H1 (cell line): ENCODE measurements around the gene DAW1. TPM values are rescaled to one million over a fixed set of nuclear protein-coding genes. Genes with fewer than 3 reads are reported as not detected.

Source experiments
- CTCF ChIA-PET: fragments of 300-600 bp; sonication (Branson Sonifier 250); formaldehyde crosslinking; loops from one replicate; lab custom pipeline; 2021; ENCODE audit not compliant: partially characterized antibody; lab: Charles Lee
- POLR2A ChIA-PET: fragments of 300-600 bp; sonication (Branson Sonifier 250); formaldehyde crosslinking; loops from one replicate; lab custom pipeline; 2021; ENCODE audit warnings: inconsistent platforms; ENCODE audit not compliant: partially characterized antibody; lab: Charles Lee
- DNase-seq, 2 experiments: peaks; one replicate each; pipeline versions ENCODE4 v3.0.0 to v3.0.0-alpha.2; 2010 to 2022; ENCODE audit warnings: low spot score in 2 of 2, low read depth in 1 of 2, mixed read lengths in 1 of 2
- FAIRE-seq: peaks from 2 replicates; lab custom pipeline; 2011; peaks lifted over from hg19 to GRCh38; lab: Jason Lieb, UNC
- H2AFZ ChIP-seq: 2 replicates; pipeline ENCODE4 v1.8.1; 2012; ENCODE audit warnings: low read length, inconsistent platforms
- H2AK5ac ChIP-seq: 2 replicates; pipeline ENCODE4 v1.6.1; 2013; ENCODE audit warnings: low read depth, low read length
- H2BK120ac ChIP-seq: replicated peaks from 2 replicates; pipeline ENCODE3; 2013; ENCODE audit warnings: low read depth, low read length, inconsistent platforms
- H2BK12ac ChIP-seq: 2 replicates; pipeline ENCODE4 v1.6.1; 2013; ENCODE audit warnings: low read depth, low read length
- H2BK15ac ChIP-seq: 2 replicates; pipeline ENCODE4 v1.6.1; 2013; ENCODE audit warnings: low read length
- H2BK20ac ChIP-seq: 2 replicates; pipeline ENCODE4 v1.6.1; 2013; ENCODE audit warnings: low read length
- H2BK5ac ChIP-seq: 2 replicates; pipeline ENCODE4 v1.6.1; 2013; ENCODE audit warnings: low read depth, low read length
- H3K14ac ChIP-seq: 2 replicates; pipeline ENCODE4 v1.6.1; 2013; ENCODE audit warnings: inconsistent platforms; ENCODE audit not compliant: insufficient read length
- H3K18ac ChIP-seq: 2 replicates; pipeline ENCODE4 v1.6.1; 2013; ENCODE audit warnings: low read length; ENCODE audit errors: extremely low read depth
- H3K23ac ChIP-seq: 2 replicates; pipeline ENCODE4 v1.6.1; 2013; ENCODE audit warnings: inconsistent platforms; ENCODE audit not compliant: insufficient read length
- H3K23me2 ChIP-seq: 2 replicates; pipeline ENCODE4 v1.6.1; 2013; ENCODE audit warnings: low read depth, low read length
- H3K27ac ChIP-seq: 2 replicates; pipeline ENCODE4 v1.6.1; 2011; ENCODE audit warnings: low read depth, low read length, inconsistent platforms
- H3K27me3 ChIP-seq, 4 experiments: replicated peaks in 1 of 4; 1 replicate in 1 of 4; 2 replicates in 3 of 4; pipeline versions ENCODE4 v1.6.1 to v1.8.1; 2011 to 2013; ENCODE audit warnings: low read length in 3 of 4, mild to moderate bottlenecking in 3 of 4, inconsistent platforms in 2 of 4, mixed read lengths in 2 of 4, moderate library complexity in 1 of 4; ENCODE audit not compliant: control insufficient read depth in 3 of 4, insufficient read depth in 3 of 4; ENCODE audit errors: extremely low read depth in 1 of 4
- H3K36me3 ChIP-seq, 4 experiments: 2 replicates each; pipeline versions ENCODE4 v1.6.1 to v1.8.1; 2011 to 2013; ENCODE audit warnings: mild to moderate bottlenecking in 4 of 4, low read length in 3 of 4, moderate library complexity in 2 of 4, control low read depth in 1 of 4, inconsistent platforms in 1 of 4; ENCODE audit not compliant: insufficient read depth in 4 of 4, control insufficient read depth in 2 of 4
- H3K4ac ChIP-seq: replicated peaks from 2 replicates; pipeline ENCODE3; 2013; ENCODE audit warnings: low read length, low read depth, mixed read lengths, inconsistent platforms; ENCODE audit not compliant: insufficient read length
- H3K4me1 ChIP-seq, 4 experiments: replicated peaks in 1 of 4; 1 replicate in 1 of 4; 2 replicates in 3 of 4; pipeline versions ENCODE4 v1.6.1 to v1.8.1; 2011 to 2013; ENCODE audit warnings: low read length in 3 of 4, inconsistent platforms in 2 of 4, mixed read lengths in 1 of 4; ENCODE audit not compliant: insufficient read depth in 4 of 4, control insufficient read depth in 3 of 4
- H3K4me2 ChIP-seq, 2 experiments: 2 replicates each; pipeline versions ENCODE4 v1.6.1 to v1.8.1; 2011 to 2013; ENCODE audit warnings: low read depth in 2 of 2, low read length in 2 of 2, control low read depth in 1 of 2, inconsistent platforms in 1 of 2, mild to moderate bottlenecking in 1 of 2; ENCODE audit not compliant: insufficient read depth in 1 of 2
- H3K4me3 ChIP-seq, 4 experiments: fragments of 200-600, 300-600 bp in 1 of 4; sonication (generic), shearing (Covaris generic), sonication (Bioruptor Twin) in 1 of 4; 2 replicates each; pipeline versions ENCODE4 v1.5.1 to v1.8.1; 2011 to 2016; ENCODE audit warnings: low read length in 4 of 4, low read depth in 3 of 4, control low read depth in 2 of 4, inconsistent platforms in 2 of 4, mild to moderate bottlenecking in 2 of 4, mixed read lengths in 1 of 4, moderate library complexity in 1 of 4; ENCODE audit not compliant: insufficient read depth in 2 of 4; ENCODE audit errors: extremely low read depth in 1 of 4
- H3K56ac ChIP-seq: replicated peaks from 2 replicates; pipeline ENCODE3; 2013; ENCODE audit warnings: low read depth, mild to moderate bottlenecking, mixed read lengths, low read length, inconsistent platforms; ENCODE audit not compliant: insufficient read length
- H3K79me1 ChIP-seq: 2 replicates; pipeline ENCODE4 v1.6.1; 2013; ENCODE audit warnings: low read depth, low read length, control low read depth
- H3K79me2 ChIP-seq, 2 experiments: 2 replicates each; pipeline versions ENCODE4 v1.6.1 to v1.8.1; 2012 to 2013; ENCODE audit warnings: low read length in 2 of 2, mild to moderate bottlenecking in 2 of 2, inconsistent platforms in 1 of 2; ENCODE audit not compliant: insufficient read depth in 2 of 2, control insufficient read depth in 1 of 2
- H3K9ac ChIP-seq, 4 experiments: replicated peaks in 1 of 4; 1 replicate in 1 of 4; 2 replicates in 3 of 4; pipeline versions ENCODE4 v1.6.1 to v1.8.1; 2011 to 2013; ENCODE audit warnings: low read depth in 3 of 4, low read length in 3 of 4, control low read depth in 2 of 4, mild to moderate bottlenecking in 2 of 4, moderate library complexity in 2 of 4, inconsistent platforms in 1 of 4; ENCODE audit errors: extremely low read depth in 1 of 4
- H3K9me3 ChIP-seq, 2 experiments: 2 replicates each; pipeline versions ENCODE4 v1.6.1 to v1.8.1; 2012 to 2013; ENCODE audit warnings: mild to moderate bottlenecking in 2 of 2, moderate library complexity in 2 of 2, control low read depth in 1 of 2, inconsistent platforms in 1 of 2, low read depth in 1 of 2, low read length in 1 of 2, mixed read lengths in 1 of 2; ENCODE audit not compliant: insufficient read depth in 2 of 2
- H4K20me1 ChIP-seq, 2 experiments: replicated peaks in 1 of 2; 2 replicates each; pipeline versions ENCODE3 to v1.8.1; 2011 to 2013; ENCODE audit warnings: inconsistent platforms in 2 of 2, low read length in 2 of 2, mild to moderate bottlenecking in 1 of 2; ENCODE audit not compliant: insufficient read depth in 2 of 2, control insufficient read depth in 1 of 2
- H4K5ac ChIP-seq: 2 replicates; pipeline ENCODE4 v1.6.1; 2013; ENCODE audit warnings: low read length, low read depth, mixed read lengths, inconsistent platforms; ENCODE audit not compliant: insufficient read length
- H4K8ac ChIP-seq: 2 replicates; pipeline ENCODE4 v1.8.0; 2013; ENCODE audit warnings: mild to moderate bottlenecking, moderate library complexity, low read length, inconsistent platforms; ENCODE audit not compliant: insufficient read depth; ENCODE audit errors: extremely low read depth
- H4K91ac ChIP-seq: replicated peaks from 2 replicates; pipeline ENCODE3; 2013; ENCODE audit warnings: low read length, mixed read lengths, inconsistent platforms; ENCODE audit not compliant: insufficient read length
- KDM4A ChIP-seq: IDR thresholded peaks from one replicate; pipeline ENCODE4 v1.7.1; 2012; ENCODE audit warnings: low read depth, mild to moderate bottlenecking, moderate library complexity, low read length, inconsistent platforms; ENCODE audit not compliant: severe bottlenecking
- MAFK ChIP-seq: IDR thresholded peaks from 2 replicates; pipeline ENCODE4 v1.6.1; 2012; ENCODE audit warnings: low read depth, mild to moderate bottlenecking, improper control_type of control experiment, low read length
- RAD21 ChIP-seq, 2 experiments: IDR thresholded peaks in 1 of 2; conservative IDR thresholded peaks in 1 of 2; 2 replicates each; pipeline ENCODE4 v1.6.1; 2011; ENCODE audit warnings: low read depth in 2 of 2, low read length in 2 of 2, improper control_type of control experiment in 1 of 2, inconsistent platforms in 1 of 2, mild to moderate bottlenecking in 1 of 2, moderate library complexity in 1 of 2
- RFX5 ChIP-seq: IDR thresholded peaks from 2 replicates; pipeline ENCODE4 v1.6.1; 2011; ENCODE audit warnings: low read depth, low read length, improper control_type of control experiment, borderline replicate concordance
- SUZ12 ChIP-seq: fragments of 200-600 bp; sonication (generic); IDR thresholded peaks from 2 replicates; pipeline ENCODE4 v1.6.1; 2012; ENCODE audit warnings: mild to moderate bottlenecking, inconsistent platforms, low read length, moderate library complexity, mixed read lengths
- USF2 ChIP-seq: IDR thresholded peaks from 2 replicates; pipeline ENCODE4 v1.6.1; 2011; ENCODE audit warnings: low read length, improper control_type of control experiment
- WGBS, 2 experiments: shearing (Covaris generic) in 1 of 2; methylation state at CpG; one replicate each; pipeline versions ENCODE4 v1.1.6 to v1.1.7; 2013 to 2015; ENCODE audit warnings: low lambda C conversion rate in 2 of 2, mixed read lengths in 2 of 2, inconsistent platforms in 1 of 2, low coverage in 1 of 2, missing lambda C conversion rate in 1 of 2; ENCODE audit not compliant: insufficient replicate concordance in 2 of 2, insufficient coverage in 1 of 2, insufficient read length in 1 of 2; ENCODE audit errors: extremely low coverage in 1 of 2, missing lambda C conversion rate in 1 of 2; 5-methylcytosine and 5-hydroxymethylcytosine counted together
- polyA plus RNA-seq, 7 experiments: library from polyadenylated mRNA; depleted of rRNA in 3 of 7; stranded (reverse) in 5 of 7; unstranded in 2 of 7; fragments of >200 nt in 5 of 7; fragments of 200-250 nt in 2 of 7; gene quantifications; 1 replicate in 5 of 7; 2 replicates in 1 of 7; 4 replicates in 1 of 7; pipeline versions ENCODE4 v1.2.1 to v1.2.3, GENCODE V29; 2011 to 2013; ENCODE audit warnings: missing spikeins in 2 of 7, mixed read lengths in 2 of 7
- total RNA-seq: library from RNA; stranded (reverse); fragmentation: NEBNext Ultra II Directional; extraction: Animal tissue kit (Norgen Biotek cat#: 25700); gene quantifications from 2 replicates; pipeline ENCODE4 v1.2.1, GENCODE V29; 2021
- TF ChIP-seq, protein P1 (sequence below): IDR thresholded peaks from 2 replicates; pipeline ENCODE4 v1.6.1; 2011; ENCODE audit warnings: low read depth, mild to moderate bottlenecking, low read length; ENCODE audit not compliant: insufficient read depth
- TF ChIP-seq, protein P2 (sequence below): IDR thresholded peaks from 2 replicates; pipeline ENCODE4 v1.6.1; 2012; ENCODE audit warnings: low read length, inconsistent platforms

DAW1 gene
- total and polyA plus RNA-seq, 2 of the 8 experiments (the other 6 are each of a cell fraction or from before 2014, with no cell fraction given): 0.44 to 1.4 TPM

- Histone ChIP-seq H3K14ac (no peak overlapping the region), H2BK12ac (no peak overlapping the region), H3K4ac (no peak overlapping the region), H4K5ac (no peak overlapping the region), H2BK5ac (no peak overlapping the region), H4K20me1 (no peaks in the 10 kb centered on the region), H3K18ac (no peak overlapping the region)
- CTCF ChIA-PET: interaction anchor here (0.8 to 1.3 kb wide), 5 partner anchors 9 to 385 kb away, joined by 3 to 8 read pairs (median 3); no protein-coding TSS in a partner anchor
- WGBS, 2 experiments: 90% methylated on average over 2 of the region's 2 CpGs; no CpG with 5 or more reads in 1 of the 2 experiments
- TF ChIP-seq RAD21 (IDR thresholded peaks at IDR 0.05 in 1 of 2, conservative IDR thresholded peaks at IDR 0.05 in 1 of 2; ENCODE audit: low read depth in 2 of 2, low read length in 2 of 2): peak in 1 of 2 experiments; percentile 11; a peak in 1 of 4 replicates
- TF ChIP-seq, protein P1, sequence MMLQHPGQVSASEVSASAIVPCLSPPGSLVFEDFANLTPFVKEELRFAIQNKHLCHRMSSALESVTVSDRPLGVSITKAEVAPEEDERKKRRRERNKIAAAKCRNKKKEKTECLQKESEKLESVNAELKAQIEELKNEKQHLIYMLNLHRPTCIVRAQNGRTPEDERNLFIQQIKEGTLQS: no peak
- no peak for TF ChIP-seq KDM4A
- no peak for TF ChIP-seq MAFK
- no peak for TF ChIP-seq RFX5
- TF ChIP-seq, protein P2, sequence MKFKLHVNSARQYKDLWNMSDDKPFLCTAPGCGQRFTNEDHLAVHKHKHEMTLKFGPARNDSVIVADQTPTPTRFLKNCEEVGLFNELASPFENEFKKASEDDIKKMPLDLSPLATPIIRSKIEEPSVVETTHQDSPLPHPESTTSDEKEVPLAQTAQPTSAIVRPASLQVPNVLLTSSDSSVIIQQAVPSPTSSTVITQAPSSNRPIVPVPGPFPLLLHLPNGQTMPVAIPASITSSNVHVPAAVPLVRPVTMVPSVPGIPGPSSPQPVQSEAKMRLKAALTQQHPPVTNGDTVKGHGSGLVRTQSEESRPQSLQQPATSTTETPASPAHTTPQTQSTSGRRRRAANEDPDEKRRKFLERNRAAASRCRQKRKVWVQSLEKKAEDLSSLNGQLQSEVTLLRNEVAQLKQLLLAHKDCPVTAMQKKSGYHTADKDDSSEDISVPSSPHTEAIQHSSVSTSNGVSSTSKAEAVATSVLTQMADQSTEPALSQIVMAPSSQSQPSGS: no peak
- no peak for TF ChIP-seq USF2
- no peak for TF ChIP-seq SUZ12
- TF ChIP-seq, all 59 proteins: peak for 1
- Histone ChIP-seq H2BK15ac (no peak overlapping the region), H4K8ac (no peak overlapping the region), H2BK20ac (no peak overlapping the region), H3K9ac (no peak overlapping the region), H3K27ac (no peak overlapping the region), H3K4me1 (no peaks in the 10 kb centered on the region), H4K91ac (no peak overlapping the region), H3K36me3 (no peaks in the 10 kb centered on the region), H3K79me2 (no peaks in the 10 kb centered on the region), H3K79me1 (no peaks in the 10 kb centered on the region), H3K9me3 (no peaks in the 10 kb centered on the region), H3K56ac (no peak overlapping the region), H3K23me2 (no peaks in the 10 kb centered on the region), H3K23ac (no peak overlapping the region), H2AFZ (no peak overlapping the region), H3K4me2 (no peak overlapping the region), H3K27me3 (no peaks in the 10 kb centered on the region), H2AK5ac (no peak overlapping the region), H3K4me3 (no peak overlapping the region), H2BK120ac (no peak overlapping the region)
- POLR2A ChIA-PET: no interaction called here
- FAIRE-seq (no peak), DNase-seq (no peak)
Observed at GRCh38 chr2:227932403-227932802, 61.0 kb downstream of the DAW1 start.
